Stomach (tissue), 4 donors: ENCODE measurements around the gene MYCBPAP.

Experiments used
- POLR2A ChIP-seq, 4 donors: fragments of 450-650 bp; IDR thresholded peaks; one replicate each; pipeline ENCODE4 v1.6.1; 2016; ENCODE audit warnings: antibody characterized with exemption in 4 of 4, control low read depth in 2 of 4, mild to moderate bottlenecking in 1 of 4, moderate library complexity in 1 of 4
- POLR2AphosphoS5 ChIP-seq, 3 donors: sonication (generic); formaldehyde crosslinking; IDR thresholded peaks; one replicate each; pipeline ENCODE4 v1.6.1; 2016; ENCODE audit warnings: antibody characterized with exemption in 3 of 3
- TF ChIP-seq, protein P1 (sequence below), 7 experiments: fragments of 450-650 bp in 4 of 7; fragments of 200-600 bp in 3 of 7; sonication (generic) in 3 of 7; IDR thresholded peaks; one replicate each; pipeline ENCODE4 v1.5.1; 2016 to 2019; ENCODE audit warnings: antibody characterized with exemption in 7 of 7, control low read depth in 2 of 7, mild to moderate bottlenecking in 1 of 7

DNA sequence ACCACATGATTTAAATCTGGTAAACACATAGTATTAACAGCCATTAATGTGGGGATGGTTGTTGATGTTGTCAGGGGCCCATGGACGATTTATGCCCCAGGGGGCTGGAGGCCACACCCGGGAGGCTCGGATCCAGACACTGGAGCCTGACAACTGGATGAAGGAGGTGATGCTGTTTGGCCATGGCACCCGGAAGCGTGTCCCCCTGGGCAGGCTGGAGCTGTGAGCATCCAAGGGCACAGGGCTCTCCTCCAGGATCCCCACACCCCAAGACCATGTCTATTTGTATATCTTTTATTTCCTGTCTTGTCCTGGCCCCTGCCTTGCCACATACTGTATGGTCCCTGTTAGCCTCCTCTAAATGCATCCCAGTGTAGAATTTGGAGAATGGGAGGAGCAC is 25.0 kb upstream of the MYCBPAP start:
- TF ChIP-seq, protein P1, sequence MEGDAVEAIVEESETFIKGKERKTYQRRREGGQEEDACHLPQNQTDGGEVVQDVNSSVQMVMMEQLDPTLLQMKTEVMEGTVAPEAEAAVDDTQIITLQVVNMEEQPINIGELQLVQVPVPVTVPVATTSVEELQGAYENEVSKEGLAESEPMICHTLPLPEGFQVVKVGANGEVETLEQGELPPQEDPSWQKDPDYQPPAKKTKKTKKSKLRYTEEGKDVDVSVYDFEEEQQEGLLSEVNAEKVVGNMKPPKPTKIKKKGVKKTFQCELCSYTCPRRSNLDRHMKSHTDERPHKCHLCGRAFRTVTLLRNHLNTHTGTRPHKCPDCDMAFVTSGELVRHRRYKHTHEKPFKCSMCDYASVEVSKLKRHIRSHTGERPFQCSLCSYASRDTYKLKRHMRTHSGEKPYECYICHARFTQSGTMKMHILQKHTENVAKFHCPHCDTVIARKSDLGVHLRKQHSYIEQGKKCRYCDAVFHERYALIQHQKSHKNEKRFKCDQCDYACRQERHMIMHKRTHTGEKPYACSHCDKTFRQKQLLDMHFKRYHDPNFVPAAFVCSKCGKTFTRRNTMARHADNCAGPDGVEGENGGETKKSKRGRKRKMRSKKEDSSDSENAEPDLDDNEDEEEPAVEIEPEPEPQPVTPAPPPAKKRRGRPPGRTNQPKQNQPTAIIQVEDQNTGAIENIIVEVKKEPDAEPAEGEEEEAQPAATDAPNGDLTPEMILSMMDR (IDR thresholded peaks at IDR 0.05): no peak
- TF ChIP-seq POLR2AphosphoS5 (IDR thresholded peaks at IDR 0.05) (no peak), POLR2A (IDR thresholded peaks at IDR 0.05) (no peak)
